K562 (cell line): ENCODE results near the gene LVRN. TPM values are rescaled to one million over a fixed set of nuclear protein-coding genes. Genes with fewer than 3 reads are reported as not detected.

Source experiments
- ZBTB9 ChIP-seq: fragments of 450-650 bp; formaldehyde crosslinking; IDR thresholded peaks from 2 replicates; pipeline ENCODE4 v1.4.0; 2020; ENCODE audit warnings: mild to moderate bottlenecking, moderate library complexity
- ZNF318 ChIP-seq, 2 experiments: fragments of 450-650 bp; IDR thresholded peaks; 2 replicates each; pipeline ENCODE4 v1.6.1; 2016; ENCODE audit warnings: mild to moderate bottlenecking in 2 of 2, borderline replicate concordance in 1 of 2, low read depth in 1 of 2, moderate library complexity in 1 of 2
- ZNF592 ChIP-seq: fragments of 450-650 bp; IDR thresholded peaks from 2 replicates; pipeline ENCODE4 v1.6.1; 2017; ENCODE audit warnings: antibody characterized with exemption, mild to moderate bottlenecking
- polyA plus RNA-seq, 8 experiments: library from polyadenylated mRNA; depleted of rRNA in 4 of 8; stranded (reverse) in 5 of 8; unstranded in 3 of 8; fragments of >200 nt; fragmentation: Nextera tagmentation in 2 of 8; fragmentation: Illumina TruSeq in 1 of 8; extraction: Ambion mirVana in 2 of 8; extraction: Trizol in 1 of 8; gene quantifications; 2 replicates each; pipeline versions ENCODE4 v1.2.1 to v1.2.3, GENCODE V29; 2011 to 2014; ENCODE audit warnings: inconsistent platforms in 1 of 8, missing spikeins in 1 of 8
- total RNA-seq, 7 experiments: library from RNA; depleted of rRNA in 6 of 7; stranded (reverse); fragments of >200 nt in 6 of 7; fragmentation: Illumina TruSeq in 2 of 7; extraction: Trizol in 2 of 7; gene quantifications; 2 replicates each; pipeline versions ENCODE4 v1.2.1 to v1.2.3, GENCODE V29; 2011 to 2021; ENCODE audit warnings: low replicate concordance in 1 of 7
- TF ChIP-seq, protein P1 (sequence below): sonication (generic); formaldehyde crosslinking; IDR thresholded peaks from 2 replicates; pipeline ENCODE4 v1.8.0; 2022; ENCODE audit warnings: missing genetic modification reagents, mild to moderate bottlenecking, borderline replicate concordance
- TF ChIP-seq, protein P2 (sequence below): fragments of 250-450 bp; sonication (Bioruptor Pico); IDR thresholded peaks from 2 replicates; pipeline ENCODE4 v1.8.0; 2021; ENCODE audit warnings: moderate library complexity, mild to moderate bottlenecking, inconsistent platforms

Gene LVRN
- total and polyA plus RNA-seq, 9 of the 15 experiments (the other 6 are each of a cell fraction or from before 2014, with no cell fraction given) = 2.6 to 5.3 (median 4.1) TPM

- TF ChIP-seq ZNF592 (no peak), ZNF318 (IDR thresholded peaks at IDR 0.05; ENCODE audit: borderline replicate concordance in 1 of 2, low read depth in 1 of 2) (no peak), ZBTB9 (CRISPR knock-in tag) (no peak)
- TF ChIP-seq, protein P1, sequence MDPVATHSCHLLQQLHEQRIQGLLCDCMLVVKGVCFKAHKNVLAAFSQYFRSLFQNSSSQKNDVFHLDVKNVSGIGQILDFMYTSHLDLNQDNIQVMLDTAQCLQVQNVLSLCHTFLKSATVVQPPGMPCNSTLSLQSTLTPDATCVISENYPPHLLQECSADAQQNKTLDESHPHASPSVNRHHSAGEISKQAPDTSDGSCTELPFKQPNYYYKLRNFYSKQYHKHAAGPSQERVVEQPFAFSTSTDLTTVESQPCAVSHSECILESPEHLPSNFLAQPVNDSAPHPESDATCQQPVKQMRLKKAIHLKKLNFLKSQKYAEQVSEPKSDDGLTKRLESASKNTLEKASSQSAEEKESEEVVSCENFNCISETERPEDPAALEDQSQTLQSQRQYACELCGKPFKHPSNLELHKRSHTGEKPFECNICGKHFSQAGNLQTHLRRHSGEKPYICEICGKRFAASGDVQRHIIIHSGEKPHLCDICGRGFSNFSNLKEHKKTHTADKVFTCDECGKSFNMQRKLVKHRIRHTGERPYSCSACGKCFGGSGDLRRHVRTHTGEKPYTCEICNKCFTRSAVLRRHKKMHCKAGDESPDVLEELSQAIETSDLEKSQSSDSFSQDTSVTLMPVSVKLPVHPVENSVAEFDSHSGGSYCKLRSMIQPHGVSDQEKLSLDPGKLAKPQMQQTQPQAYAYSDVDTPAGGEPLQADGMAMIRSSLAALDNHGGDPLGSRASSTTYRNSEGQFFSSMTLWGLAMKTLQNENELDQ (CRISPR knock-in tag) = no peak
- TF ChIP-seq, protein P2, sequence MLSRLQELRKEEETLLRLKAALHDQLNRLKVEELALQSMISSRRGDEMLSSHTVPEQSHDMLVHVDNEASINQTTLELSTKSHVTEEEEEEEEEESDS (CRISPR knock-in tag) = no peak
- TF ChIP-seq, all 486 proteins: peak for 0
These were observed 21.2 kb downstream of the LVRN start (continued) for GRCh38 chr5:115983519-115983918.
